Activated CD4-positive, alpha-beta T cell treated with anti-CD3 and anti-CD28 coated beads, Interleukin-2, amount 50 U/mL, for 24 hours (primary cell): ENCODE data around the gene NELFB.
A peak's percentile ranks its signal among the peaks of the same experiment; 100 is the strongest.
"Not testable (repeated sequence)": the region's sequence is repeated elsewhere in the genome, so short reads cannot be mapped to it uniquely, and the experiment has no call there.

ENCODE experiments used
- DNase-seq, 2 donors: peaks; one replicate each; pipeline ENCODE4 v3.0.0-alpha.2; 2020; ENCODE audit warnings: low read depth in 1 of 2, low spot score in 1 of 2

NELFB gene

GRCh38 chr9:137234758-137235423 is 20.2 kb upstream of the NELFB start:
- no peak for DNase-seq

- no peak for DNase-seq
Measured at GRCh38 chr9:137235424-137236237, 19.5 kb upstream of the NELFB start.

- peak; percentile 86 to 87 for DNase-seq
Measured at GRCh38 chr9:137236238-137236935, 18.7 kb upstream of the NELFB start.

- no peak for DNase-seq
Measured at GRCh38 chr9:137236936-137237421, 18.1 kb upstream of the NELFB start.

- no peak for DNase-seq
Measured at GRCh38 chr9:137237759-137238726, 17.1 kb upstream of the NELFB start.

- DNase-seq = not testable (repeated sequence)
Measured at GRCh38 chr9:137239541-137240200, 15.5 kb upstream of the NELFB start.

- DNase-seq = peak in 1 of 2 donors; percentile 54
Measured at GRCh38 chr9:137240318-137240840, 14.7 kb upstream of the NELFB start.

- DNase-seq = peak; percentile 88 to 98
Measured at GRCh38 chr9:137240841-137241489, 14.2 kb upstream of the NELFB start, which contains the start of gene TUBB4B. TSS of gene TUBB4B (plus strand) at chr9:137241287. CDS start at chr9:137241361, 74 bp downstream.

- DNase-seq = peak; percentile 36 to 55
Measured at GRCh38 chr9:137241490-137242268, 13.4 kb upstream of the NELFB start.

GRCh38 chr9:137242269-137243203 is 12.6 kb upstream of the NELFB start:
- no peak for DNase-seq

GRCh38 chr9:137243266-137243625 is 11.9 kb upstream of the NELFB start:
- DNase-seq = not testable (repeated sequence)

- no peak for DNase-seq
Measured at GRCh38 chr9:137243626-137244485, 11.3 kb upstream of the NELFB start.

GRCh38 chr9:137244486-137245449 is 10.4 kb upstream of the NELFB start:
- no peak for DNase-seq

GRCh38 chr9:137245450-137246421 is 9.4 kb upstream of the NELFB start:
- no peak for DNase-seq
